Stimulated activated effector memory CD8-positive, alpha-beta T cell treated with anti-CD3 and anti-CD28 coated beads, Interleukin-12 subunit alpha, Interleukin-12 subunit beta, amount 100 ng/mL, for 72 hours (primary cell): ENCODE measurements around the gene PKIG.

ENCODE experiments used
- ATAC-seq: fragments of 150-1000 bp; cut with Tn5 transposase; 2 replicates; pipeline ENCODE4 v1.10.0; 2021
- DNase-seq, 2 donors: peaks; one replicate each; pipeline ENCODE4 v3.0.0; 2021 to 2022; ENCODE audit warnings: low spot score in 2 of 2
- H3K27ac Mint-ChIP-seq: one replicate; pipeline ENCODE4 v1.8.0; 2022; ENCODE audit warnings: mild to moderate bottlenecking, mixed read lengths
- H3K36me3 Mint-ChIP-seq: one replicate; pipeline ENCODE4 v1.8.0; 2022; ENCODE audit warnings: mild to moderate bottlenecking, mixed read lengths
- H3K4me1 Mint-ChIP-seq: one replicate; pipeline ENCODE4 v1.8.0; 2022; ENCODE audit warnings: mixed read lengths
- H3K4me3 Mint-ChIP-seq: one replicate; pipeline ENCODE4 v1.8.0; 2022; ENCODE audit warnings: mild to moderate bottlenecking, mixed read lengths
- H3K9me3 Mint-ChIP-seq: one replicate; pipeline ENCODE4 v1.8.0; 2022; ENCODE audit warnings: mixed read lengths

Gene PKIG

DNA sequence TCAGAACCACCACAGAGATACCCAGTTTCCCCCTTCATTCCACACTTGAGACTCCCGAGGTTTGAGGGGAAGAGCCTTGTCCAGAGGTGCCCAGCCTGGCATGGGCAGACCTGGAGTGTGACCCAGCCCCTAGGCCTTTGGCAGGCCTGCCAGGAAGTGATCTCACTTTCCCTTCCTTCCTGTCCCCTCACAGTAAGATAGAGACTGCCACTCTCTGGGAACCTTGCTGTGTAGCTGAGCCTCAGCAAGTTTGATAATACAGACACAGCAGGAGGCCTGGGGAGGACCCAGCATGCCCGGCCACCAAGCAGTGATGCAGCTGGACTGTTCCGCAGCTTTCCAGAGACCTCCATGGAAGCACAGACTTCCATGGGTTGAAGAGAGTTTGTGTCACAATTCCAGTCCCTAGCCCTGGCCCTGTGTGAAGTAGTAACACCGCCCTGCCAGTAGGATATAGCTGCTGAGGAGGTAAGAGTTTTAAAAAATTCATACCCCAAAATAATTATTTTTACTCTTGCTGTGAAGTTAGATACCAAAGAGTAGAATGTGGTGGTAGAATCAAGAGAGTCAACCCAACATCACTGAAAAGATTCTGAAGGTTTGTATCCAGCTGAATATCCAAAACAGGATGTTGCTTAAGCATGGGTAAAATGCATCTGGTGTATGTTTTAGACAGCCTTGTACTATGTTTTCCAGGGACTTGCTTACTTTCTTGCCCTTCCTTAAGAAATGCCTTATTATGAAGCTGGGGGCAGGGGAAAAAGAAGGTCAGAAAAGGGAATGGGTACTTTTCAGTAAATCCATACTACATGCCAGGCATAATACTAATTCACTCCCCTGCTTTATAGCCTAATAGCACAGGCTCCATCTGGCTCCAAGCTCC is 16.3 kb downstream of the PKIG start:
- H3K9me3 Mint-ChIP-seq, result no peaks in the 10 kb centered on the region
- ATAC-seq, result peak; percentile 60
- no peak overlapping the region for H3K4me3 Mint-ChIP-seq
- no peak for DNase-seq
- H3K36me3 Mint-ChIP-seq, result no peaks in the 10 kb centered on the region
- H3K27ac Mint-ChIP-seq, result peak overlapping the region; percentile 75
- peaks cover 9% of the 10 kb centered on the region for H3K4me1 Mint-ChIP-seq

DNA sequence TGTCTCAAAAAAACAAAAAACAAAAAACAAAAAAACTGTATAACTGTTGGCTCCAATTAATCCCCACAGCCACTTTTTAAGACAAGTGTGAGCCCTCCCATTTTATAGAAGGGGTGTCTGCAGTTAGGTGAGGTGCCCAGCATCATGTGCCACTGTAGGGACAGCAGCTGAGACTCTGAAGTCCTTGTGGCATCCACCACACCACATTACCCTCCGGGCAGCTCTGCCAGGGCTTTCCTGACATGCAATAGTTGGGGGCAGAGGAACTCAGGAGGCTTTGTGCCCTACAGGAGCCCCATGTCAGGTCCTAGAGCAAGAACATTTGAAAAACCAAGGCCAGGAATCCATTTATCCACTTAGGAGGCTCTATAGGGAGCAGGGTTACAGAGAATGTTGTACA is 17.3 kb downstream of the PKIG start:
- DNase-seq (no peak), ATAC-seq (no peak)
- peaks cover 9% of the 10 kb centered on the region for H3K4me1 Mint-ChIP-seq
- H3K27ac Mint-ChIP-seq, result no peak overlapping the region
- H3K4me3 Mint-ChIP-seq, result no peak overlapping the region
- no peaks in the 10 kb centered on the region for H3K9me3 Mint-ChIP-seq
- H3K36me3 Mint-ChIP-seq, result no peaks in the 10 kb centered on the region

DNA sequence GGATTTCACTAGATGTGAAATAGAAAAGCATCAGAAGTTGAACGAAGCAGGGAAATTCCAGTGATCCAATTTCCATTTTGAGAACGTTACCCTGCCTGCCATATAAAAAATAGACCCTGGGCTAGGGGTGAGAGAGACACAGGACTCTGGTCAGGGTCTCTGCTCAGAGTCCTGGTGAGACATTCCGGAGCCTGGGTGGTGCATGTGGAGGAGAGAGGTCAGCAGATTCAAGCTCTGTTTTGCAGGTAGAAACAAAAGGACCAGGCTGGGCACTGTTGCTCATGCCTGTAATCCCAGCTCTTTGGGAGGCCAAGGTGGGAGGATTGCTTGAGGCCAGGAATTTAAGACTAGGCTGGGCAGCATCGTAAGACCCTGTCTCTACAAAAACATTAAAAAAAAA is 17.9 kb downstream of the PKIG start:
- H3K4me3 Mint-ChIP-seq, result no peak overlapping the region
- no peak for DNase-seq
- H3K4me1 Mint-ChIP-seq, result peaks cover 9% of the 10 kb centered on the region
- H3K36me3 Mint-ChIP-seq, result no peaks in the 10 kb centered on the region
- H3K9me3 Mint-ChIP-seq, result no peaks in the 10 kb centered on the region
- H3K27ac Mint-ChIP-seq, result no peak overlapping the region
- no peak for ATAC-seq

DNA sequence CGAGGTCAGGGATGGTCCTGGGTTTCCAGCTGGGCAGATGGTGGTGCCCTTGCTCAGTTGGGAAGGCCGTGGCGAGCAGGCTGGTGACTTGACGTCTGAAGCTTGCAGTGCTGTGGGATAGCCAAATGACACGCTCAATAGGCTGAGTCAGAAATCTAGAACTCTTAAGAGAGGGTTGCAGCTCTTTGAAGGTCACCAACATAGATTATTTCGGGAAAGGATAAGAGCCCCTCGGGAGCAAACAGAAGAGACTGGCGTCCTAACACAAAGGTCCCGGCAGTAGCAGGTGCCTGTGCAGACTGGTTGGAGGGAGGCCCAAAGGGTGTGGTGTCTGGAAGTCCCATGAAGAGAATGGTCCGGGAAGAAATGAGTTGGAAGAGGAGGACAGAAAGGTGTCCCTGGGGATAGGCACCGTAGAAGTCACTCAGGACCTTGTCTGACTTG is 18.4 kb downstream of the PKIG start:
- DNase-seq, result no peak
- no peak overlapping the region for H3K27ac Mint-ChIP-seq
- no peaks in the 10 kb centered on the region for H3K9me3 Mint-ChIP-seq
- H3K4me3 Mint-ChIP-seq, result no peak overlapping the region
- no peak for ATAC-seq
- no peaks in the 10 kb centered on the region for H3K36me3 Mint-ChIP-seq
- H3K4me1 Mint-ChIP-seq, result peaks cover 9% of the 10 kb centered on the region

DNA sequence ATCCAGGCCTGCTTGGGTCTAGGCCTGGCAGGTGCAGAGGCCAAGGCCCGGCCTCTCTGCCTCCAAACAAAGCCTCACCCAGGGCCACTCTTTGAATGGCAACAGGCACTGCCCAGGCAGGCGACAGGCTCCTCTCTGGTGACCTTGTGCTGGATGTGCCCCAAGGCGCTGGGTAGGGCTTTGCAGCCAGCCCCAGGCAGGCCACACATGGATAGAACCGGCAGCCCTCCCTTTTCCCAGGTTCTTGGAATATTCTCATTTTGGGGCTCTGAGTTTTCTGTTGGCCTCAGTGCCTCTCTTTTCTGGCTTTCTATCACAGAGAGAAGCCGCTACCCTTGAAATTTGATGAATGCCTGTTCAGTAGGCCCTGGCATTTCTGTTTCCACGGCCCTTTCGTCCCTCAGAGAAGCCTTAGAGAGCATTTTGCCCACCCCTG is 18.9 kb downstream of the PKIG start:
- no peaks in the 10 kb centered on the region for H3K9me3 Mint-ChIP-seq
- no peak overlapping the region for H3K27ac Mint-ChIP-seq
- ATAC-seq, result no peak
- no peaks in the 10 kb centered on the region for H3K36me3 Mint-ChIP-seq
- H3K4me3 Mint-ChIP-seq, result no peak overlapping the region
- peaks cover 9% of the 10 kb centered on the region for H3K4me1 Mint-ChIP-seq
- no peak for DNase-seq

DNA sequence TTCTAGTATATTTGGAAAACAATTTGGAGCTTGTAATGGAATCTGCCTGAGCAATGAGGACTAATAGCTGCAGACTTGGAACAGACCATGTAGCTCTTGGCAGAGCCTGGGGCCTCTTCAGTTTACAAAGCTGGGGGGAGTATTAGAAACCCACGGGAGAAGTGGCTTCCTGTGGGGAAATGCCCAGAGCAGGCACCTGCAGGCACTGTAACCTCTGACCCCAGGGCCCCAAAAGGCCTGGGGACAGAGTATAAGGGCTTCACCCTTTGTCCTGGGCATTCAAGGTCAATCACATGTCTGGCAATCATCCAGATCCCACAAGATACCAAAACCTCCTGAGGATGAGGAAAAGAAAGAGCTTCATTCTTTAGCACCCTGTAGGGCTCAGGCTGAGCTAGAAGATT is 19.4 kb downstream of the PKIG start:
- peaks cover 9% of the 10 kb centered on the region for H3K4me1 Mint-ChIP-seq
- ATAC-seq, result no peak
- no peak overlapping the region for H3K4me3 Mint-ChIP-seq
- no peaks in the 10 kb centered on the region for H3K36me3 Mint-ChIP-seq
- H3K27ac Mint-ChIP-seq, result no peak overlapping the region
- DNase-seq, result no peak
- H3K9me3 Mint-ChIP-seq, result no peaks in the 10 kb centered on the region

DNA sequence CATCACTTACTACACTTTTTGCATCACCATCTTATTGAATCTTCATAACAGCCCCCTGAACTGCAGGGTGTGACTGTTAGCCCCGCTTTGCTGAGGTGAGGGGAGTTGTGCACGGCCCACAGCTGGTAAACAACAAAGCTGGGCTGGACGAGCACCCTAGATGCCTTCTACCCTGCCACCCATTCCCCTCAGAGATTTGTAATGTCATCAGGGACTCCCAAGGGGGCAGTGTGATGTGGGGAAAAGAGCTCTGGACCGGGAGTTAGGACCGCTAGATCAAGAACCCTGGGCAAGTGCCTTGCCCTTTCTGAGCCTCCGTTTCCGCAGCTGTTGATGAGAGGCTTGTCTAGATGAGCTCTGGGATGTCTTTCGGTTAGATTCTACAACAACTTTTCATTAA is 20.9 kb downstream of the PKIG start:
- Mint-ChIP-seq H3K27ac (no peak overlapping the region), H3K36me3 (no peaks in the 10 kb centered on the region), H3K9me3 (no peaks in the 10 kb centered on the region), H3K4me1 (peaks cover 4% of the 10 kb centered on the region), H3K4me3 (no peak overlapping the region)
- ATAC-seq, result no peak
- no peak for DNase-seq

DNA sequence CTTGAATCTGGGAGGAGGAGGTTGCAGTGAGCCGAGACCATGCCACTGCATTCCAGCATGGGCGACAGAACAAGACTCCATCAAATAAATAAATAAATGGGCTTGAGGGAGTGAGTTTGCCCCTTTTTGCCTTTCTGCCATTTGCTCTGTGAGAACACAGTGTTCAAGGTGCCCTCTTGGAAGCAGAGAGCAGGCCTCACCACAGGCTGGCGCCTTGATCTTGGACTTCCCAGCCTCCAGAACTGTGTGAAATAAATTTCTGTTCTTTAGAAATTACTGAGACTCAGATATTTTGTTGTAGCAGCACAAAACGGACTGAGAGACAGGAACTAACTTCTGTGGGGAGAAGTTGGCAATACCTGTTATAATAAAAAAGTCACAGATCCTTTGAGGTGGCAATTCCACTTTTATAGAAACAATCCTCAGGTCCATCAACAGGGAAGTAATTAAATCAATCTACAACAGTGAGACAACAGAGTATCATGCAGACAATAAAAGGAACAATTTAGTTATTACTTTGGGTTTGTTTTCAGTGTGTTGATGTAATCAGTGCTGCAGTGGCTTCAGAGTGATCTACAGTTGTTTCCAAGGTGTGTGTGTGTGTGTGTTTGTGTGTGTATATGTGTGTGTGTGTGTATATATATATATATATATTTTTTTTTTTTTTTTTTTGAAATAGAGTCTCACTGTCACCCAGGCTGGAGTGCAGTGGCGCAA is 24.5 kb downstream of the PKIG start:
- Mint-ChIP-seq H3K4me1 (peaks cover 11% of the 10 kb centered on the region), H3K4me3 (no peak overlapping the region), H3K9me3 (no peaks in the 10 kb centered on the region), H3K36me3 (peaks cover 11% of the 10 kb centered on the region), H3K27ac (no peak overlapping the region)
- DNase-seq (no peak), ATAC-seq (no peak)

DNA sequence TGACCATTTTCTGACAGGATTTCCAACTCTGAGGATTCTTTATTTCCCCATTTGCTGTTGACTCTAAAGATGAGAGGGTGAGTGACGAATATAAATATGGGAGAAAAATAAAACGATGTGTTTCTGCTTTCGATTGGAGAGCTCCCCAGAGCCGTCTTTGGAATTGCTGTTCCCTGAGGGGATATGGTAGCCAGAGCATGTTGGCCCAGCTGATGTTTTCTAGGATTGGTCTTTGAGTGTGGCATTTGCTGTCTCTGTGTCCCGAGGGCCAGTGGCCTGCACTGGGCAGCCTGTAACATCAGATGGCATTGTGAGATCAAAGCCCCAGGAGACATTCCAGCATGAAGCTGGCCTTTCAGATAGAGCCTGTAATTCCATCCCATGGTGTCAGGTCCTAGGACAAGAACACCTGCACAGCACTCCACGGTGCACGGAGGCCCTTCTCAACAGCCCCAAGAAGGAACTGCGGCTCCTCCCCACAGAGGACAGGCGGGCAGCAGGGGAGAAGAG is 26.7 kb downstream of the PKIG start:
- Mint-ChIP-seq H3K4me3 (no peak overlapping the region), H3K36me3 (peaks cover 11% of the 10 kb centered on the region), H3K27ac (peak overlapping the region; percentile 56), H3K4me1 (peaks cover 17% of the 10 kb centered on the region), H3K9me3 (no peaks in the 10 kb centered on the region)
- DNase-seq (no peak), ATAC-seq (no peak)

DNA sequence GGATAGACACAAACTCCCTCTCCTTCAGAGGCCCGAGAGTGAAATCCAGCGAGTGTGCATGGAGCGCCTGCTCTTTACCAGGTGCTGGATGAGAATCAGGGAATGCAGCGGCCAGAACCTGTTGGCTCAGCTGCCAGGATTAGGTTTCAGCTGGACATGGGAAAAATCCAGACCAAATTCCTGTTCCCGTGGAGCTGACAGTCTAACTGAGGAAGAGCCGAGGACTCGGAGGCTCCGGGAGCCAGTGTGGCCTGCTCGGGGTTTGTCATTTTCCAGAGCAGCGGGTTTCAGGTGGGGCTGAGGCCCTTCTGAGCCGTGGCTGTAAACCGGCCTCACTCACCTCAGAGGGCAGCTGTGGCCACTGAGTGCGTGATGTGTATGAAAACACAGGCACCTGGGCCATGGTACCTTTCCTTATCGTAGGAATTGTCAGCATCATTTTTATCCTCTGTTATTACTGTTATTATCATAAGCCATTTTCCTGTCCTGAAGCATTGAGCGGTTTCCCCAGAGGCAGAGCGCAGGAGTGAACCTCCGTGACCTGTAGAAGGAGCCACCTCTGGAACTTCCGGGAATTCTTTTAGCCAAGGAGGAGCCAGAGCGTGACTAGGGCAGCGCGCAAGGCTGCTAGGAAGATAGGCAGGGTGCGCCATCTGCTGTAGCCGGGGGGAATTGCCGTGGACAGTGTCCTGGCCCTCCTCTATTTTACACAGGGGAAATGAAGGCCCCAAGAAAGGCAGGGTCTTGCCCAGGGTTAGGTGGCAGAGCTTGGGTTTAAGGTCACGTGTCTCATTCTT is 27.3 kb downstream of the PKIG start:
- H3K4me1 Mint-ChIP-seq, result peaks cover 18% of the 10 kb centered on the region
- H3K27ac Mint-ChIP-seq, result peak overlapping the region; percentile 94
- no peaks in the 10 kb centered on the region for H3K9me3 Mint-ChIP-seq
- peak; percentile 83 to 92 for DNase-seq
- peaks cover 11% of the 10 kb centered on the region for H3K36me3 Mint-ChIP-seq
- peak overlapping the region; percentile 45 for H3K4me3 Mint-ChIP-seq
- peak; percentile 95 for ATAC-seq

DNA sequence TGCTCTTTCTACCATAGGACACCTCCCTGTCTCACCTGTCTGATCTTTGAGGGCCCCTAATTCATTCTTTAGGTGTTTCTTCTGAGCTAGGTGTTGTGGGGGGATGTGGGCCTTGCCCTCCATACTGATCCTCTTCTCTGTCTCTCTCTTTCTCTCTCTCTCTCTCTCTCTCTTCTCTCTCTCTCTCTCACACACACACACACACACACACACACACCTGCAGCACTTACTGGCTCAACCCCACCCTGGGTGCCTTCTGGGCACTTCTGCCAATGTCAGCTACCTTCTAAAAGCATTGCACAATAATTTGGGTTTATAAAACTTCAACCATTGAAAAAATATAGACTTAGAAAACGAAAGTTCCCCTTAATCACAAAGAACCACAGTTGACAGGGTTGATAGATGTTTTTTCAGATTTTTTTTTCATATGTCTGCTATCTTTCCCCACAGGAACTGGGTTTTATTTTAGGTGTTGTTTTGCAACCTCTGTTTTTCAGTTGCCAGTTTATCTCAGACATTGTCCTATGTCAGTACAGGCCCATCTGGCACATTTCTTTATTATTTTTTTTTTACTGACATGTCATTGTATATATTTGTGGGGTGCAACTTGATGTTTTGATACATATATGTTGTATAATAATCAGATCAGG is 28.1 kb downstream of the PKIG start:
- H3K4me3 Mint-ChIP-seq, result peak overlapping the region; percentile 45
- peak overlapping the region; percentile 94 for H3K27ac Mint-ChIP-seq
- H3K4me1 Mint-ChIP-seq, result peaks cover 26% of the 10 kb centered on the region
- DNase-seq, result no peak
- ATAC-seq, result peak; percentile 49
- H3K9me3 Mint-ChIP-seq, result no peaks in the 10 kb centered on the region
- H3K36me3 Mint-ChIP-seq, result peaks cover 11% of the 10 kb centered on the region

DNA sequence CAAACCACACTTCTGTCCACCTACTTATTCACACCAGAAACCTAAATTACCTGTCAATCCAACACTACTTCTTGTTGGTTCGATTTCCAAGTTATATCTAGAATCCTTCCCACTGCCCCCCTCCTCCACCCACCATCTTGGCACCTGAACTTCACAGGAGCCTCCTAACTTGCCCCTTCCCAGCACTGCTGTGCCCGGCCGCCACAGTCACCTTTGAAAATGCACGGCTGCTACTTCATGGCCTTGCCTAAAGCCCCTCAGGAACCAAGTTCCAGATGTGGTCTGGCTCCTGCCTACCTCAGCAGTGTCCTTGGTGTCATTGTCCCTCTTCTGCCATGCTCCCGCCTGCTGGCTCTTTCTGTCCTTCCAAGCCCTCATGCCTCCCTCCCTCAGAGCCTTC is 31.2 kb downstream of the PKIG start:
- DNase-seq (no peak), ATAC-seq (no peak)
- H3K9me3 Mint-ChIP-seq, result no peaks in the 10 kb centered on the region
- peaks cover 11% of the 10 kb centered on the region for H3K36me3 Mint-ChIP-seq
- peak overlapping the region; percentile 91 for H3K27ac Mint-ChIP-seq
- H3K4me3 Mint-ChIP-seq, result no peak overlapping the region
- peaks cover 47% of the 10 kb centered on the region for H3K4me1 Mint-ChIP-seq

DNA sequence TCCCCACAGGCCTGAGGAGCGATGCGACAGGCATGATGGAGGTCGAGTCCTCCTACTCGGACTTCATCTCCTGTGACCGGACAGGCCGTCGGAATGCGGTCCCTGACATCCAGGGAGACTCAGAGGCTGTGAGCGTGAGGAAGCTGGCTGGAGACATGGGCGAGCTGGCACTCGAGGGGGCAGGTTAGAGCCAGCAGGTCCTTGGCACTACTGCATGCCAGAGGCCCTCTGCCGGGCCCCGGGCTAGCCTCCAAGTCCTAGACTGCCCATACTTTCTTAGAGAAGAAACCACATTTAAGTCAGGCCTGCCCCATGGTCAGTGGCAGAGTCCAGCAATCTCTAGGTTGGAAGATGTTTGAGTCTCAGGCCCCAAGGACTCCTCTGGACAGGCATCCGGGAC is 32.1 kb downstream of the PKIG start:
- Mint-ChIP-seq H3K4me3 (no peak overlapping the region), H3K4me1 (peaks cover 53% of the 10 kb centered on the region), H3K9me3 (no peaks in the 10 kb centered on the region), H3K27ac (peak overlapping the region; percentile 91), H3K36me3 (peaks cover 16% of the 10 kb centered on the region)
- ATAC-seq (no peak), DNase-seq (no peak)

DNA sequence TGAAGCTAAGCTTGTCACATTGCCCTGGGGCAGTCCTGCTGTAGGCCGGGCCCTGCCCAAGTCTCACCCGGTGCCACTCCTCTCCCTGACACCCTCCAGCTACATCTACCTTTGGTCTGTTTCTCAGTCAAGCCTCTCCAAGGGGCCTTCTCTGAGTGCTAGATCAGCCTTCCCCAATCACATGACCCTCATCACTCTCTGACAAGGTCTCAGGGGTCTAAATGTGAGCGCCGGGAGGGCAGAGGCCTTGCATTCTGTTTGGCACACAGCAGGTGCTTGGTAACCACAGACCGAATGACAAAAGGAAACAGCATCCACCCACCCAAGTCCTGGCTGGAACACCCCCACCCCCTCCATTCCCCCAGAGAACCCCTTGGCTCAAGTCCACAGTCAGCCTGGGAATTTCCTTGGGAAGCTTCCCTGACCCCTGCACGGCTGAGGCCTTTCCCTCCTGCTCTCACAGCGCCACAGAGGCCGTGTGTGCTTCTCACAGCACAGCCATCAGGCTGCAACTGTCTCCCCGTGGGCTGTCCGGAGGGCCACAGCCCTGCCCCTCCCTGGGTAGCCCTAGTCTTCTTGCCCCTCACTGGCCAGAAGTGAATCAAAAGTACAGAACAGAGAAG is 32.9 kb downstream of the PKIG start:
- peaks cover 47% of the 10 kb centered on the region for H3K4me1 Mint-ChIP-seq
- no peak for DNase-seq

More for the DNA sequence above, 32.9 kb downstream of the PKIG start:
- H3K9me3 Mint-ChIP-seq, result no peaks in the 10 kb centered on the region
- peak overlapping the region; percentile 91 for H3K27ac Mint-ChIP-seq
- H3K36me3 Mint-ChIP-seq, result peaks cover 17% of the 10 kb centered on the region
- no peak overlapping the region for H3K4me3 Mint-ChIP-seq
- peak; percentile 27 for ATAC-seq
